ENCODE results near the gene KMT2D.

GRCh38 chr12:49024543-49024942 is 36.1 kb downstream of the KMT2D start:
- no peak for TF ChIP-seq CTCF (IDR thresholded peaks at IDR 0.05)
- no peak for TF ChIP-seq POLR2A (IDR thresholded peaks at IDR 0.05)

All from testis (tissue), 2 donors.